Transverse colon (tissue), 4 donors: ENCODE results near the gene GPC1.

Experiments
- CTCF ChIP-seq, 5 experiments: fragments of 200-600 bp in 3 of 5; fragments of 450-650 bp in 2 of 5; sonication (generic) in 3 of 5; IDR thresholded peaks; 1 replicate in 2 of 5; 2 replicates in 3 of 5; pipeline ENCODE4 v1.5.1; 2016 to 2017; ENCODE audit warnings: antibody characterized with exemption in 5 of 5, inconsistent platforms in 3 of 5, mild to moderate bottlenecking in 2 of 5, moderate library complexity in 1 of 5
- EP300 ChIP-seq: sonication (generic); formaldehyde crosslinking; IDR thresholded peaks from one replicate; pipeline ENCODE4 v1.6.1; 2017; ENCODE audit warnings: antibody characterized with exemption, low read depth
- POLR2A ChIP-seq: fragments of 450-650 bp; IDR thresholded peaks from one replicate; pipeline ENCODE4 v1.6.1; 2016; ENCODE audit warnings: antibody characterized with exemption, mild to moderate bottlenecking, moderate library complexity
- POLR2AphosphoS5 ChIP-seq, 3 donors: sonication (generic); formaldehyde crosslinking; IDR thresholded peaks; one replicate each; pipeline ENCODE4 v1.6.1; 2016; ENCODE audit warnings: antibody characterized with exemption in 3 of 3

GRCh38 chr2:240462707-240463273, 27.3 kb downstream of the GPC1 start:
- TF ChIP-seq EP300: no peak
- TF ChIP-seq POLR2AphosphoS5 (IDR thresholded peaks at IDR 0.05): no peak
- no peak for TF ChIP-seq CTCF (IDR thresholded peaks at IDR 0.05)
- no peak for TF ChIP-seq POLR2A
